Measurements from ENCODE around the gene MAP3K9.

MAP3K9 gene

DNA sequence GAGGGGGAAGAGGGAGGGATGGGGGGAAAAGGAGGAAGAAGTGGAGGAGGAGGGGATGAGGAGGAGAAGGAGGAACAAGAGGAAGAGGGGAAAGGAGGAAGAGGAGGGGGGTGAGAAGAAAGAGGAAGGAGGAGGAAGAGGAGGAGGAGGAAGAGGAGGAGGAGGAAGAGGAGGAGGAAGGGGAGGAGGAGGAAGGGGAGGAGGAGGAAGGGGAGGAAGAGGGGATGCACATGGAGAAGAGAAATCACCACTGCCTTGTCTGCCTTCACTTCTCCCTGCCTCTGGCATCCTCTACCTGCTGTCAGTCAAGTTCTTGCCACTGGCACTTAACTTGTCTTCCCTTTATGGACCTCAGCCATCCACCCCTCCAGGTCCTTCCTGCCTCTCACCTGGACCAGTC, 107.7 kb downstream of the MAP3K9 start:
- Histone ChIP-seq H2AFZ (ENCODE audit: insufficient read depth, low read length, poor library complexity) (no peak overlapping the region), H3K4me2 (ENCODE audit: low read length) (no peak overlapping the region), H4K91ac (ENCODE audit: low read depth, low read length) (no peak overlapping the region), H3K27ac (ENCODE audit: low read depth, low read length) (no peak overlapping the region), H3K18ac (ENCODE audit: low read length) (no peak overlapping the region), H3K9ac (ENCODE audit: low read length) (no peak overlapping the region), H2BK120ac (ENCODE audit: insufficient read depth, low read length, poor library complexity) (no peak overlapping the region), H3K4ac (ENCODE audit: low read depth, low read length) (no peak overlapping the region), H4K8ac (ENCODE audit: low read depth, low read length) (no peak overlapping the region), H3K27me3 (ENCODE audit: insufficient read depth, low read length) (no peaks in the 10 kb centered on the region), H2BK12ac (ENCODE audit: low read length) (no peak overlapping the region), H3K4me3 (ENCODE audit: low read depth, low read length) (no peak overlapping the region), H4K12ac (ENCODE audit: low read depth, low read length) (no peak overlapping the region), H3K14ac (ENCODE audit: low read length) (no peak overlapping the region), H3K36me3 (ENCODE audit: control insufficient read depth in 1 of 2, insufficient read depth in 2 of 2, low read length in 2 of 2) (no peaks in the 10 kb centered on the region), H3K9me3 (ENCODE audit: insufficient read depth, low read depth, low read length) (no peaks in the 10 kb centered on the region), H3K79me2 (ENCODE audit: control insufficient read depth, insufficient read depth, low read length, poor library complexity) (no peaks in the 10 kb centered on the region), H3K79me1 (ENCODE audit: low read length) (no peaks in the 10 kb centered on the region), H3K4me1 (ENCODE audit: control insufficient read depth in 1 of 2, insufficient read depth in 2 of 2, low read length in 2 of 2) (no peaks in the 10 kb centered on the region), H2BK5ac (ENCODE audit: low read depth, low read length, poor library complexity) (no peak overlapping the region), H3K23ac (ENCODE audit: low read length) (no peak overlapping the region), H2AK5ac (ENCODE audit: low read length) (no peak overlapping the region)
- no peak for DNase-seq

GRCh38 chr14:70700955-70701585, 108.2 kb downstream of the MAP3K9 start:
- no peak overlapping the region for H3K9ac ChIP-seq (ENCODE audit: low read length)
- H3K79me1 ChIP-seq (ENCODE audit: low read length) = no peaks in the 10 kb centered on the region
- no peak overlapping the region for H3K14ac ChIP-seq (ENCODE audit: low read length)
- no peak overlapping the region for H3K4me3 ChIP-seq (ENCODE audit: low read depth, low read length)
- no peak overlapping the region for H3K23ac ChIP-seq (ENCODE audit: low read length)
- no peak overlapping the region for H4K12ac ChIP-seq (ENCODE audit: low read depth, low read length)
- H2BK12ac ChIP-seq (ENCODE audit: low read length) = no peak overlapping the region
- H3K27ac ChIP-seq (ENCODE audit: low read depth, low read length) = no peak overlapping the region
- WGBS (ENCODE audit: extremely low coverage, insufficient coverage, insufficient read length) = no CpG with 5 or more reads among the region's 4 CpGs
- no peak overlapping the region for H2AK5ac ChIP-seq (ENCODE audit: low read length)
- H3K9me3 ChIP-seq (ENCODE audit: insufficient read depth, low read depth, low read length) = no peaks in the 10 kb centered on the region
- H3K18ac ChIP-seq (ENCODE audit: low read length) = no peak overlapping the region
- H4K8ac ChIP-seq (ENCODE audit: low read depth, low read length) = no peak overlapping the region
- DNase-seq = no peak
- no peak overlapping the region for H3K4ac ChIP-seq (ENCODE audit: low read depth, low read length)
- H3K79me2 ChIP-seq (ENCODE audit: control insufficient read depth, insufficient read depth, low read length, poor library complexity) = no peaks in the 10 kb centered on the region
- no peak overlapping the region for H3K4me2 ChIP-seq (ENCODE audit: low read length)
- no peaks in the 10 kb centered on the region for H3K27me3 ChIP-seq (ENCODE audit: insufficient read depth, low read length)
- no peak overlapping the region for H2AFZ ChIP-seq (ENCODE audit: insufficient read depth, low read length, poor library complexity)
- no peak overlapping the region for H2BK5ac ChIP-seq (ENCODE audit: low read depth, low read length, poor library complexity)
- no peaks in the 10 kb centered on the region for H3K4me1 ChIP-seq (ENCODE audit: control insufficient read depth in 1 of 2, insufficient read depth in 2 of 2, low read length in 2 of 2)
- no peaks in the 10 kb centered on the region for H3K36me3 ChIP-seq (ENCODE audit: control insufficient read depth in 1 of 2, insufficient read depth in 2 of 2, low read length in 2 of 2)
- H4K91ac ChIP-seq (ENCODE audit: low read depth, low read length) = no peak overlapping the region
- H2BK120ac ChIP-seq (ENCODE audit: insufficient read depth, low read length, poor library complexity) = no peak overlapping the region

DNA sequence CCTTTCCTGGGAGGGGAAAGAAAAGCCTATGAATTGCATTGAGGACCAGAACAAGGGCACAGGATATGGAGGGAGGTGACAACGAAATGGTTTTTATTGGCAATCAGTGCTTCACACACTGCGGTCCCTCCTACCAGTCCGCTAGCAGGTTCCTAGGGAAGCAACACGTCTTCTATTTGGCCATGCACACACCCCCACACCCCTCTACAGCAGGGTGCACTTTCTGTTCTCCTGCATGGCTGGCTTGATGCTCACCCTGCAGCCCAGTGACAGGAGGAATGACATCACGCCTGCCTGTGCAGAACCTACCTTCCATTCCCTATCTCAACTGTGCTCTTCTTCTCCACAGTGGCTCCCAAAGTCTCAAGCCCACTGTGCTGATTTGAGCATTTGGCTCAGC, 109.7 kb downstream of the MAP3K9 start:
- Histone ChIP-seq H4K12ac (ENCODE audit: low read depth, low read length) (no peak overlapping the region), H3K4me1 (ENCODE audit: control insufficient read depth in 1 of 2, insufficient read depth in 2 of 2, low read length in 2 of 2) (no peaks in the 10 kb centered on the region), H2AK5ac (ENCODE audit: low read length) (no peak overlapping the region), H3K9me3 (ENCODE audit: insufficient read depth, low read depth, low read length) (no peaks in the 10 kb centered on the region), H3K23ac (ENCODE audit: low read length) (no peak overlapping the region), H3K4me3 (ENCODE audit: low read depth, low read length) (no peak overlapping the region), H3K4ac (ENCODE audit: low read depth, low read length) (no peak overlapping the region), H2BK120ac (ENCODE audit: insufficient read depth, low read length, poor library complexity) (no peak overlapping the region), H4K91ac (ENCODE audit: low read depth, low read length) (no peak overlapping the region), H4K8ac (ENCODE audit: low read depth, low read length) (no peak overlapping the region), H3K4me2 (ENCODE audit: low read length) (no peak overlapping the region), H3K9ac (ENCODE audit: low read length) (no peak overlapping the region), H3K18ac (ENCODE audit: low read length) (no peak overlapping the region), H3K79me2 (ENCODE audit: control insufficient read depth, insufficient read depth, low read length, poor library complexity) (no peaks in the 10 kb centered on the region), H3K14ac (ENCODE audit: low read length) (no peak overlapping the region), H2AFZ (ENCODE audit: insufficient read depth, low read length, poor library complexity) (no peak overlapping the region), H3K79me1 (ENCODE audit: low read length) (no peaks in the 10 kb centered on the region), H2BK12ac (ENCODE audit: low read length) (no peak overlapping the region), H2BK5ac (ENCODE audit: low read depth, low read length, poor library complexity) (no peak overlapping the region), H3K27ac (ENCODE audit: low read depth, low read length) (no peak overlapping the region), H3K27me3 (ENCODE audit: insufficient read depth, low read length) (no peaks in the 10 kb centered on the region), H3K36me3 (ENCODE audit: control insufficient read depth in 1 of 2, insufficient read depth in 2 of 2, low read length in 2 of 2) (no peaks in the 10 kb centered on the region)
- no CpG with 5 or more reads among the region's 5 CpGs for WGBS (ENCODE audit: extremely low coverage, insufficient coverage, insufficient read length)
- no peak for DNase-seq

- Histone ChIP-seq H3K14ac (ENCODE audit: low read length) (no peak overlapping the region), H2AK5ac (ENCODE audit: low read length) (no peak overlapping the region), H2BK120ac (ENCODE audit: insufficient read depth, low read length, poor library complexity) (no peak overlapping the region), H4K12ac (ENCODE audit: low read depth, low read length) (no peak overlapping the region), H4K8ac (ENCODE audit: low read depth, low read length) (no peak overlapping the region), H3K9ac (ENCODE audit: low read length) (no peak overlapping the region), H3K4me2 (ENCODE audit: low read length) (no peak overlapping the region), H3K4ac (ENCODE audit: low read depth, low read length) (no peak overlapping the region), H4K91ac (ENCODE audit: low read depth, low read length) (peak overlapping the region; percentile 42), H3K4me3 (ENCODE audit: low read depth, low read length) (no peak overlapping the region), H3K9me3 (ENCODE audit: insufficient read depth, low read depth, low read length) (peaks cover 2% of the 10 kb centered on the region), H3K79me1 (ENCODE audit: low read length) (no peaks in the 10 kb centered on the region), H3K27ac (ENCODE audit: low read depth, low read length) (no peak overlapping the region), H3K27me3 (ENCODE audit: insufficient read depth, low read length) (no peaks in the 10 kb centered on the region), H3K79me2 (ENCODE audit: control insufficient read depth, insufficient read depth, low read length, poor library complexity) (no peaks in the 10 kb centered on the region), H3K4me1 (ENCODE audit: control insufficient read depth in 1 of 2, insufficient read depth in 2 of 2, low read length in 2 of 2) (no peaks in the 10 kb centered on the region), H3K18ac (ENCODE audit: low read length) (no peak overlapping the region), H3K36me3 (ENCODE audit: control insufficient read depth in 1 of 2, insufficient read depth in 2 of 2, low read length in 2 of 2) (no peaks in the 10 kb centered on the region), H3K23ac (ENCODE audit: low read length) (no peak overlapping the region), H2BK12ac (ENCODE audit: low read length) (no peak overlapping the region), H2AFZ (ENCODE audit: insufficient read depth, low read length, poor library complexity) (no peak overlapping the region), H2BK5ac (ENCODE audit: low read depth, low read length, poor library complexity) (no peak overlapping the region)
- peak in 1 of 2 donors; percentile 55 for DNase-seq
- WGBS (ENCODE audit: extremely low coverage, insufficient coverage, insufficient read length) = no CpG with 5 or more reads among the region's 3 CpGs
Measured at GRCh38 chr14:70698288-70698687, 111.0 kb downstream of the MAP3K9 start.
